Measurements from ENCODE around the gene PAEP.

Gene PAEP

GRCh38 chr9:135610290-135611141 is 49.0 kb downstream of the PAEP start:
- no peak for DNase-seq (ENCODE audit: extremely low spot score)
- TF ChIP-seq L3MBTL2 (conservative IDR thresholded peaks at IDR 0.05): no peak
- no peak for TF ChIP-seq TARDBP (IDR thresholded peaks at IDR 0.05)
- TF ChIP-seq FOXK2 (IDR thresholded peaks at IDR 0.05): no peak
- POLR2A ChIA-PET: no interaction called here
- CTCF ChIA-PET: no interaction called here

GRCh38 chr9:135611142-135611874 is 49.8 kb downstream of the PAEP start:
- ChIA-PET CTCF (no interaction called here), POLR2A (no interaction called here)
- TF ChIP-seq PKNOX1 (IDR thresholded peaks at IDR 0.05) (no peak), CTBP1 (IDR thresholded peaks at IDR 0.05; ENCODE audit: borderline replicate concordance) (no peak), ELF4 (IDR thresholded peaks at IDR 0.05) (no peak)
- no peak for DNase-seq (ENCODE audit: extremely low spot score)

- no peak for DNase-seq (ENCODE audit: extremely low spot score)
- POLR2A ChIA-PET: no interaction called here
These were observed 50.3 kb downstream of the PAEP start for GRCh38 chr9:135611875-135612209.

GRCh38 chr9:135612437-135612836 is 50.9 kb downstream of the PAEP start:
- DNase-seq (ENCODE audit: extremely low spot score): no peak
- CTCF ChIA-PET: no interaction called here
- TF ChIP-seq SP1 (IDR thresholded peaks at IDR 0.05) (no peak), NFRKB (IDR thresholded peaks at IDR 0.05) (no peak), SUZ12 (IDR thresholded peaks at IDR 0.05) (no peak), L3MBTL2 (conservative IDR thresholded peaks at IDR 0.05) (no peak), FOXA1 (IDR thresholded peaks at IDR 0.05) (no peak), ELF4 (IDR thresholded peaks at IDR 0.05) (no peak), LEF1 (IDR thresholded peaks at IDR 0.05; ENCODE audit: borderline replicate concordance) (no peak), ZNF384 (IDR thresholded peaks at IDR 0.05) (no peak), ARNT (IDR thresholded peaks at IDR 0.05) (no peak), TARDBP (IDR thresholded peaks at IDR 0.05) (no peak), PKNOX1 (IDR thresholded peaks at IDR 0.05) (no peak), FOXK2 (IDR thresholded peaks at IDR 0.05) (no peak), FOXM1 (IDR thresholded peaks at IDR 0.05; ENCODE audit: borderline replicate concordance) (no peak)
- POLR2A ChIA-PET: no interaction called here

More at GRCh38 chr9:135611875-135612209, 50.3 kb downstream of the PAEP start:
- CTCF ChIA-PET: no interaction called here
- TF ChIP-seq ZNF384 (IDR thresholded peaks at IDR 0.05) (no peak), FOXM1 (IDR thresholded peaks at IDR 0.05; ENCODE audit: borderline replicate concordance) (no peak), SP1 (IDR thresholded peaks at IDR 0.05) (no peak), ARNT (IDR thresholded peaks at IDR 0.05) (no peak), SUZ12 (IDR thresholded peaks at IDR 0.05) (no peak), FOXK2 (IDR thresholded peaks at IDR 0.05) (no peak), CTBP1 (IDR thresholded peaks at IDR 0.05; ENCODE audit: borderline replicate concordance) (no peak), ELF4 (IDR thresholded peaks at IDR 0.05) (no peak), L3MBTL2 (conservative IDR thresholded peaks at IDR 0.05) (no peak), PKNOX1 (IDR thresholded peaks at IDR 0.05) (no peak), FOXA1 (IDR thresholded peaks at IDR 0.05) (no peak), NFRKB (IDR thresholded peaks at IDR 0.05) (no peak), BHLHE40 (IDR thresholded peaks at IDR 0.05; ENCODE audit: borderline replicate concordance) (no peak), HDGF (IDR thresholded peaks at IDR 0.05; ENCODE audit: borderline replicate concordance) (no peak), LEF1 (IDR thresholded peaks at IDR 0.05; ENCODE audit: borderline replicate concordance) (no peak), TARDBP (IDR thresholded peaks at IDR 0.05) (no peak)

- ChIA-PET POLR2A (no interaction called here), CTCF (no interaction called here)
- TF ChIP-seq PKNOX1 (IDR thresholded peaks at IDR 0.05) (no peak), FOXA1 (IDR thresholded peaks at IDR 0.05) (no peak), CTBP1 (IDR thresholded peaks at IDR 0.05; ENCODE audit: borderline replicate concordance) (no peak), FOXK2 (IDR thresholded peaks at IDR 0.05) (no peak), ARNT (IDR thresholded peaks at IDR 0.05) (no peak), SUZ12 (IDR thresholded peaks at IDR 0.05) (no peak), BHLHE40 (IDR thresholded peaks at IDR 0.05; ENCODE audit: borderline replicate concordance) (no peak), FOXM1 (IDR thresholded peaks at IDR 0.05; ENCODE audit: borderline replicate concordance) (no peak), TARDBP (IDR thresholded peaks at IDR 0.05) (no peak), HDGF (IDR thresholded peaks at IDR 0.05; ENCODE audit: borderline replicate concordance) (no peak), SP1 (IDR thresholded peaks at IDR 0.05) (no peak), L3MBTL2 (conservative IDR thresholded peaks at IDR 0.05) (no peak)
- DNase-seq (ENCODE audit: extremely low spot score): peak; percentile 2
These were observed 51.7 kb downstream of the PAEP start for GRCh38 chr9:135612981-135613910.

Data from HEK293T (cell line).